ENCODE measurements around the gene ODAD4.

Gene ODAD4

DNA sequence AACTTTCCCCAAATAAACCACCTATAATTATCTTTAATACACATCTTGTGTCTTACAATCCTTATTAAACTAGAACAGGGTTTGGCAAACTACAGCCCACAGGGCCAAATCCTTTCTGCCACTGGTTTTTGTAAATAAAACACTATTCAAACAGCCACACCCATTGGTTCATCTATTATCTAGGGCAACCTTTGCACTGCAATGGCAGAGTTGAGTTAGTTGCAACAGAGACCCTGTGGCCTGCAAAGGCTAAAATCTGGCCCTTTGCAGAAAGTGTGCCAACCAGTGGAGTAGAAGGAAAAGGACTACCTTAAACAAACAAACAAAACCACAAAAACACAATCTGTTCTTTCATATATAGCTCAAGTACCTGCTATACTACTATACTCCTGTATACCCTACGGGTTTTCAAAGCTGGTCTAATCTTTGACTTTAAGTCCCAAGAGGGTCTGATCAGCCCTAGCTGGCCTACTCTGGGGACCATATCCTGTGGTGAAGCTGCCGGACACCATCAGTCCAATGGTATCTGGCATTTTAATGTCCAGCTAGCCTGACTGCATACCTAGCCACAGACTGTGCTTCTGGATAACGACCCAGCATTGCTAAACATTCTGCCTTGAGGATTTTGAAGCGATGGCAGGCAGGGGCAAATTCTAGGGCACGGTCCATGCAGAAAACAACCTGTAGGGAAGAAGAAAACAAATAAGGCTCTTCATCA, 59.4 kb downstream of the ODAD4 start:
- TF ChIP-seq, protein P1, sequence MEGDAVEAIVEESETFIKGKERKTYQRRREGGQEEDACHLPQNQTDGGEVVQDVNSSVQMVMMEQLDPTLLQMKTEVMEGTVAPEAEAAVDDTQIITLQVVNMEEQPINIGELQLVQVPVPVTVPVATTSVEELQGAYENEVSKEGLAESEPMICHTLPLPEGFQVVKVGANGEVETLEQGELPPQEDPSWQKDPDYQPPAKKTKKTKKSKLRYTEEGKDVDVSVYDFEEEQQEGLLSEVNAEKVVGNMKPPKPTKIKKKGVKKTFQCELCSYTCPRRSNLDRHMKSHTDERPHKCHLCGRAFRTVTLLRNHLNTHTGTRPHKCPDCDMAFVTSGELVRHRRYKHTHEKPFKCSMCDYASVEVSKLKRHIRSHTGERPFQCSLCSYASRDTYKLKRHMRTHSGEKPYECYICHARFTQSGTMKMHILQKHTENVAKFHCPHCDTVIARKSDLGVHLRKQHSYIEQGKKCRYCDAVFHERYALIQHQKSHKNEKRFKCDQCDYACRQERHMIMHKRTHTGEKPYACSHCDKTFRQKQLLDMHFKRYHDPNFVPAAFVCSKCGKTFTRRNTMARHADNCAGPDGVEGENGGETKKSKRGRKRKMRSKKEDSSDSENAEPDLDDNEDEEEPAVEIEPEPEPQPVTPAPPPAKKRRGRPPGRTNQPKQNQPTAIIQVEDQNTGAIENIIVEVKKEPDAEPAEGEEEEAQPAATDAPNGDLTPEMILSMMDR (IDR thresholded peaks at IDR 0.05; ENCODE audit: low read depth, low read length, missing control alignments) = no peak

DNA sequence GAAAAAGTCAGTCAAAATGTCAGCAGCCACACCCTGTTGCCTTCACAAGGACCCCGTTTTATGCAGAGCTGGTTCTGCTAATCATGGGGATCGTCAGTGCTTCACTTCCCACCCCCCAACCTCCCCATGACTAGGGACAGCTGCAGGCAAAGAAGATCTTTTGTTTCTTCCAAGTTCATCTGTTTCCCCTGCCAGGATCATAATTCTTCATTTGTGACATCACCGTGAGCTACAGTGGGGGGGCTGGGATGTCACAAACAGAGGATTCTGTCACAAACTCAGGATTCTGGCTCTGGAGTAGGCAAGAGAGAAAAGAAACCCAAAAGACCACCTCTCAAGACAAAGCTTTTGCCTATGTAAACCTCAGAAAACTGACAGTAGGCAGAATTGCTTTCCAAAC, 62.2 kb downstream of the ODAD4 start:
- TF ChIP-seq, protein P1 (IDR thresholded peaks at IDR 0.05; ENCODE audit: low read depth, low read length, missing control alignments) = no peak
- no peak for DNase-seq (ENCODE audit: extremely low read depth, low read depth)
- no peak overlapping the region for H3K4me3 ChIP-seq (replicated peaks; ENCODE audit: low read depth, low read length)

More for the DNA sequence above, 59.4 kb downstream of the ODAD4 start:
- no peak overlapping the region for H3K4me3 ChIP-seq (replicated peaks; ENCODE audit: low read depth, low read length)
- DNase-seq (ENCODE audit: extremely low read depth, low read depth) = no peak

DNA sequence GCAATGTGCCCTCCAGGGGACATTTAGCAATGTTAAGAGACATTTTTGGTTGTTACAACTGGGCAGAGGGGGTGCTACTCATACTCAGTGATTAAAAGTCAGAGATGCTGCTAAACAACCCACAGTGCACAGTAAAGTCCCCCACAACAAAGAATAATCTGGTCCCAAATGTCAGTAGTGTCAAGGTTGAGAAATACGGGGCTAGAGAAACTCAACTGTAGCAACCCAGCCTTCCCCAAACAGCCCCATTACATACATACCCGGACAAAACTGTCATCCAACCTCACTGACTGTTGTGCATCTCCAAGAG, 66.4 kb downstream of the ODAD4 start:
- no peak overlapping the region for H3K4me3 ChIP-seq (replicated peaks; ENCODE audit: low read depth, low read length)
- no peak for DNase-seq (ENCODE audit: extremely low read depth, low read depth)
- TF ChIP-seq, protein P1 (IDR thresholded peaks at IDR 0.05; ENCODE audit: low read depth, low read length, missing control alignments) = no peak

DNA sequence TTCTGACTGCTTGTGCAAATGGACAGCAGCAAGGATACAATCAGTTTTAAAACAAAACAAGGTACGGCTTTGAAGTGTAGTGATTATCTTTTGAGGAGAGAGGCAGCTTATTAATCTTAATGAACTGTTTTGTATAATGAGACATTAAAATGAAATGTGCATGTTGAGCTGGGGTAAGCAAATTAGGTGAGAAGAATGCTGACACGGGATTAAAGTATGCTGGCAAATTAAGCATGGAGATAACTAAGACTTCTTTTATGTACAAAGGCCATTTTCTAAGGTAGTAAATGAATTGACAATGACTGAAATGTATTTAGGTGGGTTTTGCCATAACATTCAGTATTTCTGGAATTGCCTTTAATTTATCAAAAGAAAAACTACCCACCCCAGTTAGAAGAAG, 68.1 kb downstream of the ODAD4 start:
- TF ChIP-seq, protein P1 (IDR thresholded peaks at IDR 0.05; ENCODE audit: low read depth, low read length, missing control alignments) = no peak
- H3K4me3 ChIP-seq (replicated peaks; ENCODE audit: low read depth, low read length) = no peak overlapping the region
- DNase-seq (ENCODE audit: extremely low read depth, low read depth) = no peak

DNA sequence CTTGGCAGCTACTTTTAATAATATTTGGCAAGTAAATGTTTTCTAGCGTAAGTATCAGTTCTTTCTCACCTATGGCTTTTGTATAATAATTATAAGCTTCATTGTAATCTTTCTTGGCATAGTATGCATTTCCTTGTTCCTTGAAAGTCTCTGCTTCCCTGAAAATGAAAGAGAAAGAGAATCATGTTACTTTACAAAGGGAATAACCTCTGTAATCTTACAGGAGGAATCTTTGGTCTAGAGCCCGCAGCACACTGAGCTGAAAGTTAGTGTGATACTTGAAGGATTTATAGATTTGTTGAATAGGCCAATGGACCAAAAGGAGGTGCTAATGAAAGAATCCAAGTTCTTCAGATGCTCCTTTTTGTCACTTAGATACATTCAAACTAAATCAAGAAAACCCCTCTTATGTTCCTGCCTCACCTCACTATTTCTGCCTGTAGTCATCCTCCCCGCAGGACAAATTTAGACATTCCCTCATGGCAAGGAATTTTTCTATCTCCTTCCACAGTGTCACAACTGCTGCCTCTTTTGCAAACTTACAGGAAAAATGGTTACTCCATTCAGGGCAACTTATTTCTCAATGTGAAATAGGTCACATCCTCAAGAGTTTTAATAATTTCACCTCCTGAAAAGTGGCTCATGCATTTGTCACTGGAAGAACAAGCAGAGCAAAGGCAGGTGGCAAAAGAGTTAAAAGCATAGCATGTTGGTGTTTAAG, 70.2 kb downstream of the ODAD4 start:
- no peak for DNase-seq (ENCODE audit: extremely low read depth, low read depth)
- H3K4me3 ChIP-seq (replicated peaks; ENCODE audit: low read depth, low read length) = no peak overlapping the region
- TF ChIP-seq, protein P1 (IDR thresholded peaks at IDR 0.05; ENCODE audit: low read depth, low read length, missing control alignments) = no peak

DNA sequence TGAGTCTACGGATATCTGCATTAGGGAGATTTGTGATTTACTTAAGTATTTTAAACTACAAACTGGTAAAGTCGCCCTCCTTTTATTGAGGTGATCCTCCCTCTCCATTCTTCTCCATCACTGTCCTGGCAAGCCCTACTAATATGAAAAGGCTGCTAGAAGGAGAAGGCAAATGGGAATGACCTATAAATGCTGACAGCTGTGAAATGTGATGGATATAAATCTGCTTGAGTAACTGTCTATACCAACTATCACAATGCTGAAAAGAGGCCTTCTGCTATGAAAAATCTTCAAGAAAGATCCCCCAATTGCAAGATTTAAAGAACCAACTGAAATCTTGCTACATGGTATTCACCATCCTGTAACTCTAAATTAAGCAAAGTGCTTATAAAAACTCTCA, 71.3 kb downstream of the ODAD4 start:
- TF ChIP-seq, protein P1 (IDR thresholded peaks at IDR 0.05; ENCODE audit: low read depth, low read length, missing control alignments) = no peak
- no peak for DNase-seq (ENCODE audit: extremely low read depth, low read depth)

More for the DNA sequence above, 71.3 kb downstream of the ODAD4 start:
- H3K4me3 ChIP-seq (replicated peaks; ENCODE audit: low read depth, low read length) = no peak overlapping the region

Data from HFF-Myc (cell line).